Thyroid gland (tissue), 4 donors: ENCODE measurements around the gene NTNG1. TPM values are rescaled to one million over a fixed set of nuclear protein-coding genes. Genes with fewer than 3 reads are reported as not detected.

Source experiments
- DNase-seq, 2 donors: peaks; one replicate each; pipeline ENCODE4 v3.0.0-alpha.2; 2019
- H3K27ac ChIP-seq, 3 donors: fragments of 200-600 bp; sonication (generic); 1 replicate in 2 of 3; 2 replicates in 1 of 3; pipeline ENCODE4 v1.5.1; 2016 to 2019; ENCODE audit warnings: mild to moderate bottlenecking in 1 of 3, moderate library complexity in 1 of 3
- H3K27me3 ChIP-seq: fragments of 200-600 bp; sonication (generic); one replicate; pipeline ENCODE4 v1.5.1; 2019
- H3K36me3 ChIP-seq, 2 donors: fragments of 200-600 bp; sonication (generic); one replicate each; pipeline ENCODE4 v1.5.1; 2016 to 2019
- H3K4me1 ChIP-seq, 2 donors: fragments of 200-600 bp; sonication (generic); one replicate each; pipeline ENCODE4 v1.5.1; 2017 to 2019
- H3K4me3 ChIP-seq, 3 donors: fragments of 200-600 bp; sonication (generic); replicated peaks in 1 of 3; 1 replicate in 2 of 3; 2 replicates in 1 of 3; pipeline ENCODE4 v1.5.1; 2016; ENCODE audit warnings: mild to moderate bottlenecking in 1 of 3
- H3K9me3 ChIP-seq: fragments of 200-600 bp; sonication (generic); one replicate; pipeline ENCODE4 v1.5.1; 2017
- CTCF ChIP-seq, 6 experiments: fragments of 200-600 bp in 3 of 6; fragments of 450-650 bp in 3 of 6; sonication (generic) in 3 of 6; IDR thresholded peaks; one replicate each; pipeline ENCODE4 v1.5.1; 2016 to 2019; ENCODE audit warnings: antibody characterized with exemption in 6 of 6, mild to moderate bottlenecking in 2 of 6, inconsistent platforms in 1 of 6, moderate library complexity in 1 of 6
- POLR2A ChIP-seq, 2 donors: fragments of 450-650 bp; IDR thresholded peaks; one replicate each; pipeline ENCODE4 v1.6.1; 2017; ENCODE audit warnings: antibody characterized with exemption in 2 of 2, mild to moderate bottlenecking in 2 of 2, moderate library complexity in 1 of 2
- WGBS, 2 donors: methylation state at CpG; one replicate each; pipeline ENCODE4 v1.1.5; 2017; 5-methylcytosine and 5-hydroxymethylcytosine counted together
- intact Hi-C: fragments of 100-400 bp; cut with DNase I; formaldehyde crosslinking; loops from one replicate; pipeline ENCODE4 v1.15.1; 2023
- total RNA-seq, 4 donors: library from RNA; depleted of rRNA; stranded (reverse); fragments of >200 nt; gene quantifications; one replicate each; pipeline ENCODE4 v1.2.3, GENCODE V29; 2016

Gene NTNG1
- total RNA-seq, 4 donors from 2014 or later = 0.33 to 0.56 (median 0.54) TPM; not detected in 1

GRCh38 chr1:107454791-107455190 is 314.0 kb downstream of the NTNG1 start:
- no peak for DNase-seq

GRCh38 chr1:107457989-107458388 is 317.1 kb downstream of the NTNG1 start:
- no peaks in the 10 kb centered on the region for H3K27me3 ChIP-seq
- H3K4me1 ChIP-seq = no peaks in the 10 kb centered on the region
- intact Hi-C loops = no loop called here
- no peak for DNase-seq
- no peak for TF ChIP-seq POLR2A (IDR thresholded peaks at IDR 0.05)
- TF ChIP-seq CTCF (IDR thresholded peaks at IDR 0.05) = no peak
- no peaks in the 10 kb centered on the region for H3K36me3 ChIP-seq
- 72 to 86% methylated on average over 3 of the region's 3 CpGs for WGBS, 2 donors
- H3K4me3 ChIP-seq = no peak overlapping the region
- H3K27ac ChIP-seq = no peak overlapping the region
- H3K9me3 ChIP-seq = no peaks in the 10 kb centered on the region

More at GRCh38 chr1:107454791-107455190, 314.0 kb downstream of the NTNG1 start:
- no peak for TF ChIP-seq CTCF (IDR thresholded peaks at IDR 0.05)
- TF ChIP-seq POLR2A (IDR thresholded peaks at IDR 0.05) = no peak
- H3K4me1 ChIP-seq = no peaks in the 10 kb centered on the region
- H3K9me3 ChIP-seq = no peaks in the 10 kb centered on the region
- no peaks in the 10 kb centered on the region for H3K27me3 ChIP-seq
- H3K36me3 ChIP-seq = no peaks in the 10 kb centered on the region
- H3K4me3 ChIP-seq = no peak overlapping the region
- H3K27ac ChIP-seq = no peak overlapping the region
- intact Hi-C loops = no loop called here
- 71 to 72% methylated on average over 4 of the region's 4 CpGs for WGBS, 2 donors

- 35 to 46% methylated on average over 4 of the region's 4 CpGs for WGBS, 2 donors
- DNase-seq = no peak
- Histone ChIP-seq H3K27me3 (no peaks in the 10 kb centered on the region), H3K9me3 (no peaks in the 10 kb centered on the region), H3K4me1 (no peaks in the 10 kb centered on the region), H3K4me3 (no peak overlapping the region), H3K36me3 (no peaks in the 10 kb centered on the region), H3K27ac (no peak overlapping the region)
- intact Hi-C loops = no loop called here
- TF ChIP-seq POLR2A (IDR thresholded peaks at IDR 0.05) (no peak), CTCF (IDR thresholded peaks at IDR 0.05) (no peak)
These were observed 318.5 kb downstream of the NTNG1 start for GRCh38 chr1:107459204-107459904.

GRCh38 chr1:107460035-107460434 is 319.2 kb downstream of the NTNG1 start:
- no peak overlapping the region for H3K4me3 ChIP-seq
- H3K4me1 ChIP-seq = no peaks in the 10 kb centered on the region
- intact Hi-C loops = no loop called here
- TF ChIP-seq CTCF (IDR thresholded peaks at IDR 0.05) = no peak
- no peak for TF ChIP-seq POLR2A (IDR thresholded peaks at IDR 0.05)
- H3K27ac ChIP-seq = no peak overlapping the region
- no peaks in the 10 kb centered on the region for H3K27me3 ChIP-seq
- H3K9me3 ChIP-seq = no peaks in the 10 kb centered on the region
- no peaks in the 10 kb centered on the region for H3K36me3 ChIP-seq
- no peak for DNase-seq
- WGBS, 2 donors = 71 to 72% methylated on average over 8 of the region's 8 CpGs

- Histone ChIP-seq H3K36me3 (no peaks in the 10 kb centered on the region), H3K4me1 (no peaks in the 10 kb centered on the region), H3K27me3 (no peaks in the 10 kb centered on the region), H3K27ac (no peak overlapping the region), H3K4me3 (no peak overlapping the region), H3K9me3 (no peaks in the 10 kb centered on the region)
- no peak for DNase-seq
- 46 to 49% methylated on average over 4 of the region's 4 CpGs for WGBS, 2 donors
- intact Hi-C loops = no loop called here
- no peak for TF ChIP-seq POLR2A (IDR thresholded peaks at IDR 0.05)
- no peak for TF ChIP-seq CTCF (IDR thresholded peaks at IDR 0.05)
These were observed 324.0 kb downstream of the NTNG1 start for GRCh38 chr1:107464827-107465226.
